Measurements from ENCODE around the gene EN1.

DNA sequence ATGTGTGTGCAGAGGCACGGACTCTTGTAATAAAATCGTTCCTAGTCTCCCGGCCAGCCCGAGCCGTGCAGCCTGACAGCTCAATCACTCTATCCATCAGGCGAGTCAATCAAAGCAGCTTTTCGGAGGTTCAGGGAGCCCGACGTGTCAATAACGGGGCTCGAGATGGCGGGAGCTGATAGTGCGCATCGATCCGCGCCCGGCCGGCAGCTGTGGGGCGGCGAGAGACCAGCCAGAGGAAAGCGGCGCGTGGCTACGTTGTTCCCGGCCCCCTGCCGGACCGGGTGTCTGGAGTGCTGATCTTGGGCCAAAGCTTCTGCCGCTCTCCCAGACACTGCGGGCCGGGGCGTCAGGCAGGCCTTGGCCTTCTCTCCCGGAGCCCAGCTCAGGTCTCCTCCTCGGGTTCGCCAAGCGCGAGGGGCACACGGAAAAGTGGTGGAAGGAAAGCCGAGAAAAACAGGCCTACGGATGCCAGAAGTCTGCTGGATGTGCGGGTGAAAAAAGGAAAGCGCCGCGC, 2.4 kb downstream of the EN1 start:
- TF ChIP-seq, protein P1, sequence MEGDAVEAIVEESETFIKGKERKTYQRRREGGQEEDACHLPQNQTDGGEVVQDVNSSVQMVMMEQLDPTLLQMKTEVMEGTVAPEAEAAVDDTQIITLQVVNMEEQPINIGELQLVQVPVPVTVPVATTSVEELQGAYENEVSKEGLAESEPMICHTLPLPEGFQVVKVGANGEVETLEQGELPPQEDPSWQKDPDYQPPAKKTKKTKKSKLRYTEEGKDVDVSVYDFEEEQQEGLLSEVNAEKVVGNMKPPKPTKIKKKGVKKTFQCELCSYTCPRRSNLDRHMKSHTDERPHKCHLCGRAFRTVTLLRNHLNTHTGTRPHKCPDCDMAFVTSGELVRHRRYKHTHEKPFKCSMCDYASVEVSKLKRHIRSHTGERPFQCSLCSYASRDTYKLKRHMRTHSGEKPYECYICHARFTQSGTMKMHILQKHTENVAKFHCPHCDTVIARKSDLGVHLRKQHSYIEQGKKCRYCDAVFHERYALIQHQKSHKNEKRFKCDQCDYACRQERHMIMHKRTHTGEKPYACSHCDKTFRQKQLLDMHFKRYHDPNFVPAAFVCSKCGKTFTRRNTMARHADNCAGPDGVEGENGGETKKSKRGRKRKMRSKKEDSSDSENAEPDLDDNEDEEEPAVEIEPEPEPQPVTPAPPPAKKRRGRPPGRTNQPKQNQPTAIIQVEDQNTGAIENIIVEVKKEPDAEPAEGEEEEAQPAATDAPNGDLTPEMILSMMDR (conservative IDR thresholded peaks at IDR 0.05 in 1 of 2, IDR thresholded peaks at IDR 0.05 in 1 of 2; ENCODE audit: low read depth in 1 of 2, low read length in 2 of 2), result no peak
- TF ChIP-seq EZH2 (IDR thresholded peaks at IDR 0.05; ENCODE audit: low read length, missing control alignments), result no peak

Data from fibroblast of lung (primary cell).